K562 (cell line): ENCODE measurements around the gene ENO3. TPM values are rescaled to one million over a fixed set of nuclear protein-coding genes. Genes with fewer than 3 reads are reported as not detected.

Experiments used
- ATAC-seq: fragments of 200-7000 bp; cut with Tn5 transposase; 3 replicates; pipeline ENCODE4 v1.9.1; 2020; ENCODE audit warnings: moderate library complexity
- BruUV-seq: library from RNA; stranded (reverse); fragments of 400-500 nt; replicated peaks from 2 replicates; lab custom pipeline; 2021; lab: Mats Ljungman, UMichigan
- CTCF ChIA-PET: fragments of 300-600 bp; formaldehyde crosslinking; extraction: SDS; loops from one replicate; lab custom pipeline; 2021; ENCODE audit warnings: low intra/inter-chr PET ratio; lab: Yijun Ruan, JAX
- POLR2A ChIA-PET: fragments of 300-600, 350-650 bp; sonication (Branson Sonifier 250); formaldehyde crosslinking; extraction: SDS; loops from one replicate; lab custom pipeline; 2021; ENCODE audit warnings: antibody characterized with exemption, inconsistent platforms; lab: Yijun Ruan, JAX
- DNase-seq, 4 experiments: peaks; one replicate each; pipeline versions ENCODE4 v3.0.0 to v3.0.0-alpha.2; 2011 to 2018; ENCODE audit warnings: low spot score in 3 of 4, mixed read lengths in 3 of 4; ENCODE audit errors: extremely low read depth in 1 of 4
- FAIRE-seq: peaks from 2 replicates; lab custom pipeline; 2011; peaks lifted over from hg19 to GRCh38; lab: Jason Lieb, UNC
- H2AFZ ChIP-seq: 2 replicates; pipeline ENCODE4 v1.6.0; 2011; ENCODE audit warnings: low read depth, low read length, control low read depth, inconsistent platforms
- H3K27ac ChIP-seq: fragments of 200-600 bp; 3 replicates; pipeline ENCODE4 v1.8.0; 2011; ENCODE audit warnings: low read depth, mild to moderate bottlenecking, control low read depth, inconsistent platforms, low read length, moderate library complexity, mixed read lengths; ENCODE audit errors: extremely low read depth
- H3K27me3 ChIP-seq, 2 experiments: fragments of 300-600 bp in 1 of 2; 2 replicates in 1 of 2; 3 replicates in 1 of 2; pipeline versions ENCODE4 v1.6.0 to v1.8.0; 2011; ENCODE audit warnings: inconsistent platforms in 2 of 2, low read length in 2 of 2, mild to moderate bottlenecking in 1 of 2, mixed read lengths in 1 of 2, moderate library complexity in 1 of 2; ENCODE audit not compliant: control insufficient read depth in 2 of 2, insufficient read depth in 2 of 2
- H3K36me3 ChIP-seq: fragments of 300-600 bp; 3 replicates; pipeline ENCODE4 v1.8.0; 2011; ENCODE audit warnings: mild to moderate bottlenecking, low read length, inconsistent platforms; ENCODE audit not compliant: control insufficient read depth, insufficient read depth
- H3K4me1 ChIP-seq, 2 experiments: fragments of 200-600 bp in 1 of 2; replicated peaks in 1 of 2; 2 replicates in 1 of 2; 3 replicates in 1 of 2; pipeline versions ENCODE4 v1.5.1 to v1.8.0; 2011; ENCODE audit warnings: inconsistent platforms in 2 of 2, low read length in 2 of 2, mild to moderate bottlenecking in 1 of 2, mixed read lengths in 1 of 2, moderate library complexity in 1 of 2; ENCODE audit not compliant: control insufficient read depth in 2 of 2, insufficient read depth in 2 of 2
- H3K4me2 ChIP-seq: 2 replicates; pipeline ENCODE4 v1.6.1; 2011; ENCODE audit warnings: low read length, control low read depth, inconsistent platforms, mixed read lengths; ENCODE audit not compliant: insufficient read depth
- H3K4me3 ChIP-seq: fragments of 200-600 bp; sonication (generic), shearing (Covaris generic); 2 replicates; pipeline ENCODE4 v1.5.1; 2016; ENCODE audit warnings: control low read depth, inconsistent platforms
- H3K79me2 ChIP-seq: fragments of 200-600 bp; 3 replicates; pipeline ENCODE4 v1.8.0; 2011; ENCODE audit warnings: low read length, inconsistent platforms; ENCODE audit not compliant: control insufficient read depth, insufficient read depth
- H3K9ac ChIP-seq, 2 experiments: 2 replicates each; pipeline versions ENCODE4 v1.6.0 to v1.6.1; 2011; ENCODE audit warnings: low read depth in 2 of 2, low read length in 2 of 2, control low read depth in 1 of 2, inconsistent platforms in 1 of 2, mild to moderate bottlenecking in 1 of 2, mixed read lengths in 1 of 2; ENCODE audit not compliant: insufficient read depth in 1 of 2
- H3K9me1 ChIP-seq: one replicate; pipeline ENCODE4 v1.6.0; 2011; ENCODE audit warnings: inconsistent platforms, mild to moderate bottlenecking, low read length, moderate library complexity; ENCODE audit not compliant: control insufficient read depth, insufficient read depth
- H3K9me3 ChIP-seq: replicated peaks from 2 replicates; pipeline ENCODE4 v1.5.1; 2011; ENCODE audit warnings: low read depth, low read length, inconsistent platforms; ENCODE audit not compliant: control insufficient read depth, insufficient read depth
- H4K20me1 ChIP-seq: replicated peaks from 2 replicates; pipeline ENCODE4 v1.6.1; 2011; ENCODE audit warnings: low read length, inconsistent platforms, mixed read lengths; ENCODE audit not compliant: control insufficient read depth, insufficient read depth
- SUPT5H ChIP-seq: fragments of 450-650 bp; IDR thresholded peaks from 2 replicates; pipeline ENCODE4 v1.6.1; 2016
- ZBTB11 ChIP-seq, 3 experiments: fragments of 200-800 bp in 1 of 3; fragments of 250-450 bp in 1 of 3; fragments of 450-650 bp in 1 of 3; sonication (Bioruptor Pico) in 1 of 3; sonication (Bioruptor generic) in 1 of 3; formaldehyde crosslinking in 1 of 3; IDR thresholded peaks; 2 replicates each; pipeline versions ENCODE4 v1.6.1 to v1.8.0; 2016 to 2022; ENCODE audit warnings: mild to moderate bottlenecking in 2 of 3, missing genetic modification characterization in 2 of 3, missing compliant biosample characterization in 1 of 3, moderate library complexity in 1 of 3
- ZNF263 ChIP-seq: sonication (generic); formaldehyde crosslinking; IDR thresholded peaks from 2 replicates; pipeline ENCODE4 v1.8.0; 2022; ENCODE audit warnings: mild to moderate bottlenecking, missing genetic modification reagents, borderline replicate concordance
- WGBS: fragments of 100-300 bp; shearing (Covaris generic); methylation state at CpG from one replicate; pipeline ENCODE4 v1.1.6; 2016; ENCODE audit warnings: low coverage, mixed read lengths; ENCODE audit not compliant: insufficient coverage; ENCODE audit errors: missing lambda C conversion rate; 5-methylcytosine and 5-hydroxymethylcytosine counted together
- in situ Hi-C: fragments of 300-500 bp; cut with MboI; formaldehyde crosslinking; loops from 4 replicates; pipeline ENCODE4 v1.15.0; 2018; ENCODE audit warnings: inconsistent platforms, mixed read lengths
- intact Hi-C: fragments of 100-400 bp; cut with micrococcal nuclease; formaldehyde crosslinking; loops from 2 replicates; pipeline ENCODE4 v1.14.2; 2022
- polyA plus RNA-seq, 8 experiments: library from polyadenylated mRNA; depleted of rRNA in 4 of 8; stranded (reverse) in 5 of 8; unstranded in 3 of 8; fragments of >200 nt; fragmentation: Nextera tagmentation in 2 of 8; fragmentation: Illumina TruSeq in 1 of 8; extraction: Ambion mirVana in 2 of 8; extraction: Trizol in 1 of 8; gene quantifications; 2 replicates each; pipeline versions ENCODE4 v1.2.1 to v1.2.3, GENCODE V29; 2011 to 2014; ENCODE audit warnings: inconsistent platforms in 1 of 8, missing spikeins in 1 of 8
- total RNA-seq, 7 experiments: library from RNA; depleted of rRNA in 6 of 7; stranded (reverse); fragments of >200 nt in 6 of 7; fragmentation: Illumina TruSeq in 2 of 7; extraction: Trizol in 2 of 7; gene quantifications; 2 replicates each; pipeline versions ENCODE4 v1.2.1 to v1.2.3, GENCODE V29; 2011 to 2021; ENCODE audit warnings: low replicate concordance in 1 of 7

The ENO3 gene
- total and polyA plus RNA-seq, 9 of the 15 experiments (the other 6 are each of a cell fraction or from before 2014, with no cell fraction given), result 5.7 to 17.2 (median 9.9) TPM

GRCh38 chr17:4987767-4988567 lies 37.0 kb downstream of the ENO3 start (continued):
- TF ChIP-seq SUPT5H, result 0 out of 2 replicates have a peak, but pooled peaks have one; percentile 9

- ATAC-seq (no peak), DNase-seq (no peak), FAIRE-seq (no peak)
- H3K4me2 ChIP-seq, result no peak overlapping the region
- CTCF ChIA-PET, result no interaction called here
- no TSS peak for BruUV-seq
- no peak for TF ChIP-seq ZBTB11 (CRISPR knock-in tag; IDR thresholded peaks at IDR 0.05)
- peak; percentile 41; the same call in 1 of the 2 replicates for TF ChIP-seq ZNF263
- no peak overlapping the region for H2AFZ ChIP-seq
- in situ Hi-C loops, result no loop called here
- no peaks in the 10 kb centered on the region for H3K27me3 ChIP-seq
- intact Hi-C loops, result no loop called here
- H3K79me2 ChIP-seq, result peaks cover 12% of the 10 kb centered on the region
- POLR2A ChIA-PET, result no interaction called here
- no peaks in the 10 kb centered on the region for H4K20me1 ChIP-seq
- no peak overlapping the region for H3K9ac ChIP-seq
- H3K9me1 ChIP-seq, result peaks cover 2% of the 10 kb centered on the region
- 69% methylated on average over 4 of the region's 6 CpGs for WGBS
- H3K27ac ChIP-seq, result no peak overlapping the region
- H3K36me3 ChIP-seq, result no peaks in the 10 kb centered on the region
- no peak overlapping the region for H3K4me3 ChIP-seq
- H3K4me1 ChIP-seq, result peaks cover 7 to 22% of the 10 kb centered on the region in 2 experiments; a peak in 4 of 5 replicates
- H3K9me3 ChIP-seq, result no peaks in the 10 kb centered on the region
Observed at GRCh38 chr17:4994081-4994595, 43.2 kb downstream of the ENO3 start.
